GM12892 (cell line): ENCODE data around the gene DECR2.
A peak's percentile ranks its signal among the peaks of the same experiment; 100 is the strongest.
"Not testable (repeated sequence)": the region's sequence is repeated elsewhere in the genome, so short reads cannot be mapped to it uniquely, and the experiment has no call there.

Experiments
- DNase-seq: peaks from one replicate; pipeline ENCODE4 v3.0.0; 2011; ENCODE audit not compliant: insufficient read length
- FAIRE-seq: peaks from 2 replicates; lab custom pipeline; 2011; peaks lifted over from hg19 to GRCh38; lab: Jason Lieb, UNC
- POLR2A ChIP-seq: IDR thresholded peaks from 2 replicates; pipeline ENCODE4 v1.6.1; 2011; ENCODE audit warnings: low read depth, low read length, control low read depth
- POLR2AphosphoS5 ChIP-seq: IDR thresholded peaks from 2 replicates; pipeline ENCODE4 v1.6.1; 2011; ENCODE audit warnings: low read depth, low read length, control low read depth
- TAF1 ChIP-seq: IDR thresholded peaks from 2 replicates; pipeline ENCODE4 v1.6.1; 2011; ENCODE audit warnings: low read depth, mild to moderate bottlenecking, control low read depth, low read length, borderline replicate concordance

Gene DECR2

GRCh38 chr16:360698-361336 lies 40.9 kb upstream of the DECR2 start:
- no peak for FAIRE-seq
- TF ChIP-seq POLR2AphosphoS5 = no peak
- no peak for TF ChIP-seq POLR2A
- TF ChIP-seq TAF1 = no peak
- DNase-seq = no peak

DNA sequence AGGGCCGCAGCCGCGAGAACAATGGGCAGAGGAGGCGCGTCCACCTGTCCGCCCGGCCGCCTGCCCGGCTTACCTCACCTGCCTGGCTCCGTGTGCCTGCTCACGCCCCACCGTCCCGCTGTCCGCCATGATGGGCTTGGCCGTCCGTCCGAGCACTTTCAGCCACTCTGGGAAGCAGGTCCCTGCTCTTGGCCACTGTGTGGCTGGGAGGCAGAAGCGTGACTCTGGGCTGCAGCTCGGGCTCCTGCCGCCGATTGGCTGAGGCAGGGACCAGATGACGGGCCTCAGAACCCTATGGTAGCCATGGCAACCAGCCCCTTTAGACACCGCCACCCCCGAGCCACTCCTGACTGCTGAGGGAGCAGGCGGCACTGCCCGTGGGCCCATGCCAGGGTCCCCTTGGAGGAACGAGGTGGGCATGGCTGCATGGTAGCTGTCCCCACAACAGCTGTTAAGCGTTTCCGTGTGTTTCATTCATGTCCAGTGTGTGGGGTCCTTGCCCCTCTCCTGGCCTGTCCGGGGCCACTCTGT lies 40.3 kb upstream of the DECR2 start:
- FAIRE-seq = no peak
- no peak for DNase-seq
- no peak for TF ChIP-seq POLR2A
- TF ChIP-seq POLR2AphosphoS5 = no peak
- TF ChIP-seq TAF1 = no peak

GRCh38 chr16:361872-362701 lies 39.6 kb upstream of the DECR2 start:
- TF ChIP-seq POLR2AphosphoS5 (no peak), TAF1 (no peak), POLR2A (no peak)
- DNase-seq = peak; percentile 97
- FAIRE-seq = peak; percentile 98

GRCh38 chr16:362702-362999 lies 39.0 kb upstream of the DECR2 start:
- not testable (repeated sequence) for DNase-seq, FAIRE-seq

DNA sequence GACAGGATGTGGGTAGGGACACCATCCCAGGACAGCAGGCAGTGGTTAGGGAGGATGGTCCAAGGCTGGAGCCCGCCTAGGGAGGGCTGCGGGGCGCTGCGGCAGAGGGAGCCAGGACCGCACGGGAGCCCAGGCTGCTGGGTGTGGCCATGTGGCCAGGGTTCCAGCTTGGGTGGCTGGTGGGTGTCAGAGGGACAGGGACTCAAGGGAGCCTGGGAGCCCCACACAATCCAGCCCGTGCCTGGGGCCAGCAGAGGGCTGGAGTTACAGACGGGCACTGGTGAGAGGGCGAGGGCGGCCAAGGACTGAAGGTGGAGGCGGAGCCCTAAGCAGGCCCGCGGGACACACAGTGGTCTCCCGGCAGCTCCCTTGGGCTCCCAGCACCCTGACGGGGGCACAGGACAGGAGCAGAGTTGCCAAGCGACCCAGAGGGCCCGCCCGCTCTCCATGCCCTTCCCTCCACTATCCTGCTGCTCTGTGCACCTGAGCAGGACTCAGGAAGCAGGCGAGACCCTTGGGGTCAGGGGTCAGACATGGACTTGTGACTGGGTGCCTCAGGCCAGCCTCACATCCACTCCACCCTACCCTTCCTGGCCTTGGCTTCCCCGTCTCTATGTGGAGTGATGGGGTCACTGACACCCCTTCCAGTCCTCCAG lies 38.4 kb upstream of the DECR2 start:
- TF ChIP-seq POLR2A (no peak), TAF1 (no peak), POLR2AphosphoS5 (no peak)
- FAIRE-seq (no peak), DNase-seq (no peak)

DNA sequence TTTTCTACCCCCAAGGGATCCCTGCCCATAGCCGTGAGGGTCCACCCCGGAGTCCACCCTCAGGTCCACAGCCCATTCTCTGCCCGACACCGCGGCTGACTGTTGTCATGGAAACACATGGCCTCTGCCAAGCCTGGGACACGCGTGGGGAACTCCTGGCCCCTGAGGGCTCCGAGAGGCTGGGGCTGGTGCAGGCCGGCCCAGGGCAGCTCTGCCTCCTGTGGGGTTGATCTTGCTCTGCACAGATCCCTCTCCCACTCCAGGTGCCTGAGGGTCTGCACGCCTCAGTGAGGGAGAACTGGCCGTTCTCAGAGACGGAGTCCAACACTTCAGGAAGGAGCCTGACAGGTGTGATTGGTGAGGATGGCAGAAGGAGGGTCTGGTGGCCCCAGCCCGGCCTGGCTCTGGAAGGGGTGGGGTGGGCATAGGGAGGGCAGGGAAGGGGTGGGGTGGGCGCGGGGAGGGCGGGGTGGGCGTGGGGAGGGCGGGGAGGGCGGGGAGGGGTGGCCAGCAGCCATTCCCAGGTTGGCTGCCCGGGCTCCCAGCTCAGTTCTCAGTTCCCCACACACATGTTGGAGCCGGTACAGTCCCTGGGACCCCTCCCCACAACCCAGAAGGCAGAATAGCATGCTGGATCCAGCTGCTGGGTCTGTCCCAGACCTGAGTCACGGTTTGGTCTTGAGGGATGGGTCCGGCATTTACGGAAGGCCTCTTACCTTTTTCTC lies 37.8 kb upstream of the DECR2 start:
- FAIRE-seq = no peak
- TF ChIP-seq POLR2AphosphoS5 (no peak), POLR2A (no peak), TAF1 (no peak)
- DNase-seq = no peak

GRCh38 chr16:364595-365491 lies 36.8 kb upstream of the DECR2 start:
- DNase-seq (no peak), FAIRE-seq (no peak)
- TF ChIP-seq POLR2A (no peak), TAF1 (no peak), POLR2AphosphoS5 (no peak)

GRCh38 chr16:366476-366875 lies 35.2 kb upstream of the DECR2 start:
- DNase-seq (no peak), FAIRE-seq (no peak)
- TF ChIP-seq POLR2A (no peak), TAF1 (no peak), POLR2AphosphoS5 (no peak)

- FAIRE-seq (no peak), DNase-seq (no peak)
- no peak for TF ChIP-seq POLR2A
- no peak for TF ChIP-seq TAF1
- no peak for TF ChIP-seq POLR2AphosphoS5
These were observed 34.3 kb upstream of the DECR2 start for GRCh38 chr16:367333-367903.
